ENCODE measurements around the gene TCAF1. TPM values are rescaled to one million over a fixed set of nuclear protein-coding genes. Genes with fewer than 3 reads are reported as not detected.

TCAF1 gene
- total RNA-seq, 5 donors from 2014 or later (not counting 1 experiment from before 2014, with no cell fraction given), result 12.9 to 15.0 (median 13.5) TPM

DNA sequence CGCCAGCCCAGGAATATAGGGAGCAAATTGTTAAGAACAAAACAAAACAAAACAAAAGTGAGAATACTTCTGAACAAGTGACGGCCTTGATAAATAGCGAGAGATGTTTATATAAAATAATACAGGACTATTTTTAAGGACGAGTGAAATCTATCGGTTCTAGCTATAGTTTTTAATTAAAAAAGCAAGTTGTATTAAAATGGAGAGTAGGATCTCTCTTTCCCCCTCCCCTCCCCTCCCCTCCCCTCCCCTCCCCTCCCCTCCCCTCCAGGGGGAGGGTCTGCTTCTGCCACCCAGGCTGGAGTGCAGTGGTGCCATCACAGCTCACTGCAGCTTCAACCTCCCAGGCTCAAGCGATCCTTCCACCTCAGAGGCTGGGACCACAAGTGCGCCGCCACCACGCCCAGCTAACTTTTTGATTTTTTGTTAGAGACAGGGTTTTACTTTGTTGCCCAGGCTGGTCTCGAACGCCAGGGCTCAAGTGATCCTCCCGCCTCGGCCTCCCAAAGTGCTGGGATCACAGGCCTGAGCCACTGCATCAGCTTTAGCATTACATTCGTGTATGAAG lies 440 bp upstream of the TCAF1 start:
- Mint-ChIP-seq H3K27me3 (no peaks in the 10 kb centered on the region), H3K4me3 (peak overlapping the region; percentile 82 to 92 (median 89)), H3K36me3 (no peaks in the 10 kb centered on the region), H3K9me3 (no peaks in the 10 kb centered on the region), H3K27ac (peak overlapping the region; percentile 85 to 93), H3K4me1 (peaks cover 31 to 36% (median 34%) of the 10 kb centered on the region in 3 donors)
- no peak for ATAC-seq (replicated peaks in 1 of 4)
- no peaks in the 10 kb centered on the region for H3K36me3 ChIP-seq (ENCODE audit: control insufficient read depth in 2 of 2, extremely low read depth in 1 of 2, insufficient read depth in 1 of 2, low read length in 1 of 2)
- H3K27ac ChIP-seq (ENCODE audit: low read length), result peak overlapping the region; percentile 68
- ChIA-PET CTCF (interaction anchor here (0.5 to 2.0 kb wide), 12 partner anchors 9 to 1600 kb away, joined by 3 to 14 read pairs (median 5); no protein-coding TSS in a partner anchor), POLR2A (interaction anchor here (0.6 to 0.7 kb wide), 5 partner anchors 12 to 1641 kb away, joined by 3 to 13 read pairs (median 4); no protein-coding TSS in a partner anchor)
- no peaks in the 10 kb centered on the region for H3K27me3 ChIP-seq (replicated peaks in 1 of 2; ENCODE audit: control insufficient read depth in 2 of 2, extremely low read depth in 1 of 2, insufficient read depth in 2 of 2, low read length in 1 of 2)
- H3K4me1 ChIP-seq (ENCODE audit: control insufficient read depth in 1 of 2, extremely low read depth in 1 of 2, insufficient read depth in 2 of 2, low read length in 2 of 2), result peaks cover 5 to 14% of the 10 kb centered on the region in 2 experiments
- H3K9me3 ChIP-seq, result no peaks in the 10 kb centered on the region
- peak overlapping the region; percentile 58 to 95 for H3K4me3 ChIP-seq (ENCODE audit: control insufficient read depth in 1 of 2, extremely low read depth in 1 of 2, low read length in 1 of 2)
- DNase-seq, result no peak
- WGBS (ENCODE audit: insufficient coverage), result 94% methylated on average over 3 of the region's 14 CpGs

DNA sequence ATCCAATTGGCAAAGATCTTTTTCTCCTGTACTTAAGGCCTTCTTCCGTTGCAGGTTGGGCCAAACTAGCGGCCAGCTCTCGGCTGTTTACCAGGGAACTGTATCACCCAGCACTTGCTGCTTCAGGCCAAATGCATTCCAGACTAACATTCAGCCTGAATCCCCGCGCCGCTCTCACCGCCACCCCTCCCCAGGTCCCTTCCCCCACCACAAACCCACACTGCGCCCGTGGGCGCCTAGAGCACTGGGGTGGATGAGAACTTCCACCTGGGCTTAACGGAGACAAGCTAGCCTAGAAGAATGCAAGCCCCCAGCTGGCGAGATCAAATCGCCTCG lies 676 bp downstream of the TCAF1 start:
- Histone ChIP-seq H3K4me3 (ENCODE audit: control insufficient read depth in 1 of 2, extremely low read depth in 1 of 2, low read length in 1 of 2) (peak overlapping the region; percentile 58 to 95), H3K4me1 (ENCODE audit: control insufficient read depth in 1 of 2, extremely low read depth in 1 of 2, insufficient read depth in 2 of 2, low read length in 2 of 2) (peaks cover 5 to 14% of the 10 kb centered on the region in 2 experiments), H3K27me3 (replicated peaks in 1 of 2; ENCODE audit: control insufficient read depth in 2 of 2, extremely low read depth in 1 of 2, insufficient read depth in 2 of 2, low read length in 1 of 2) (no peaks in the 10 kb centered on the region), H3K9me3 (no peaks in the 10 kb centered on the region), H3K36me3 (ENCODE audit: control insufficient read depth in 2 of 2, extremely low read depth in 1 of 2, insufficient read depth in 1 of 2, low read length in 1 of 2) (no peaks in the 10 kb centered on the region), H3K27ac (ENCODE audit: low read length) (peak overlapping the region; percentile 68)
- ChIA-PET CTCF (interaction anchor here (0.8 to 2.0 kb wide), 6 partner anchors 8 to 661 kb away, joined by 3 to 14 read pairs (median 5); no protein-coding TSS in a partner anchor), POLR2A (no interaction called here)
- DNase-seq (peak in 2 of 35 experiments; percentile 10 to 22), ATAC-seq (replicated peaks in 1 of 4) (no peak)
- Mint-ChIP-seq H3K4me3 (peak overlapping the region; percentile 82 to 92 (median 89)), H3K4me1 (peaks cover 31 to 38% (median 34%) of the 10 kb centered on the region in 3 donors), H3K9me3 (no peaks in the 10 kb centered on the region), H3K36me3 (no peaks in the 10 kb centered on the region), H3K27me3 (no peaks in the 10 kb centered on the region), H3K27ac (peak overlapping the region; percentile 85 to 93)
- WGBS (ENCODE audit: insufficient coverage), result 10% methylated on average over 14 of the region's 14 CpGs

DNA sequence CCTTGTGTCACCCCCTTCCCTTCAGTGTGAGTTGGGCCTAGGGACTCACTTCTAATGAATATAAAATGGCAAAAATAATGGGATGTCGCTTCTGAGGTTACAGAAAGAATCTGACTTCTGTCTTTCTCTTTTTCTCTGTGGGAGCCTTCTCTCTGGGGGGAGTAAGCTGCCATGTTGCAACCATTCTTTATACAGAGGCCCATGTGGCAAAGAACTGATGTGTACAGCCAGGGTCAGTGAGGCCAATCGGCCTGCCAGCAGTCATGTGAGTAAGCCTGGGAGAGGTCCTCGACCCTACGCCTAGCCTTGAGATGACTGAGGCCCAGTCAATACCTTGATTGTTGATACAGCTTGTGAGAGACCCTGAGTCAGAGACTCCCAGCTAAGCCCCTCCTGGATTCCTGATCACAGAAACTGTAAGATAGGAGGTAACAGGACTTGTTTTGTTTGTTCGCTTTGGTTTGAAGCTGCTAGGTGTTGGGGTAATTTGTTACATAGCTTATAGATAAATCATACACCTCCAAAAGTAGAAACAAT lies 1.7 kb downstream of the TCAF1 start:
- no peaks in the 10 kb centered on the region for H3K36me3 Mint-ChIP-seq
- no peaks in the 10 kb centered on the region for H3K9me3 Mint-ChIP-seq
- H3K36me3 ChIP-seq (ENCODE audit: control insufficient read depth in 2 of 2, extremely low read depth in 1 of 2, insufficient read depth in 1 of 2, low read length in 1 of 2), result no peaks in the 10 kb centered on the region
- no peaks in the 10 kb centered on the region for H3K9me3 ChIP-seq
- peak overlapping the region; percentile 18 to 25 for H3K27ac Mint-ChIP-seq
- peak overlapping the region; percentile 82 to 92 (median 89) for H3K4me3 Mint-ChIP-seq
- no peak overlapping the region for H3K27ac ChIP-seq (ENCODE audit: low read length)
- peaks cover 31 to 39% (median 34%) of the 10 kb centered on the region in 3 donors for H3K4me1 Mint-ChIP-seq
- H3K4me3 ChIP-seq (ENCODE audit: control insufficient read depth in 1 of 2, extremely low read depth in 1 of 2, low read length in 1 of 2), result no peak overlapping the region
- 100% methylated on average over 4 of the region's 5 CpGs for WGBS (ENCODE audit: insufficient coverage)
- ChIA-PET CTCF (interaction anchor here in 1 of 2 donors (1.5 kb wide), 1 partner anchor 13 kb away, joined by 4 read pairs; no protein-coding TSS in a partner anchor), POLR2A (no interaction called here)
- H3K27me3 ChIP-seq (replicated peaks in 1 of 2; ENCODE audit: control insufficient read depth in 2 of 2, extremely low read depth in 1 of 2, insufficient read depth in 2 of 2, low read length in 1 of 2), result no peaks in the 10 kb centered on the region
- no peaks in the 10 kb centered on the region for H3K27me3 Mint-ChIP-seq
- H3K4me1 ChIP-seq (ENCODE audit: control insufficient read depth in 1 of 2, extremely low read depth in 1 of 2, insufficient read depth in 2 of 2, low read length in 2 of 2), result peaks cover 5 to 14% of the 10 kb centered on the region in 2 experiments
- ATAC-seq (replicated peaks in 1 of 4), result no peak
- no peak for DNase-seq

DNA sequence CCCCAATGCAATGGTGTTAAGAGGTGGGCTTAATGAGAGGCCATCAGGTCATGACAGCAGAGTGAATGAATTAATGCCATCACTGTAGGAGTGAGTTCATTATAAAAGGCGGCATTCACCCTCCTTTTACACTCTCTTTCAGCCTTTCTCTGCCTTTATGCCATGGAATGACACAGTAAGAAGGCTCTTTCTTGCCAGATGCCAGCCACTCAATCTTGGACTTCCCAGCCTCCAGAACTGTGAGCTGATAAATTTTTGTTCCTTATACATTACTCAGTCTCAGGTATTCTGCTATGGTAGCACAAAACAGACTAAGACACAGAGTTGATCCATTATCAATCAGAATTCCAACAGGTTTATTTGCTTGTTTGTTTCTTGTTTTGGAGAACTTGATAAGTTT lies 3.2 kb downstream of the TCAF1 start:
- POLR2A ChIA-PET, result no interaction called here
- Histone ChIP-seq H3K27ac (ENCODE audit: low read length) (no peak overlapping the region), H3K4me3 (ENCODE audit: control insufficient read depth in 1 of 2, extremely low read depth in 1 of 2, low read length in 1 of 2) (no peak overlapping the region), H3K9me3 (no peaks in the 10 kb centered on the region), H3K36me3 (ENCODE audit: control insufficient read depth in 2 of 2, extremely low read depth in 1 of 2, insufficient read depth in 1 of 2, low read length in 1 of 2) (no peaks in the 10 kb centered on the region), H3K4me1 (ENCODE audit: control insufficient read depth in 1 of 2, extremely low read depth in 1 of 2, insufficient read depth in 2 of 2, low read length in 2 of 2) (peaks cover 5 to 14% of the 10 kb centered on the region in 2 experiments), H3K27me3 (replicated peaks in 1 of 2; ENCODE audit: control insufficient read depth in 2 of 2, extremely low read depth in 1 of 2, insufficient read depth in 2 of 2, low read length in 1 of 2) (no peaks in the 10 kb centered on the region)
- CTCF ChIA-PET, result no interaction called here
- H3K4me1 Mint-ChIP-seq, result peaks cover 36 to 43% (median 39%) of the 10 kb centered on the region in 3 donors
- no peaks in the 10 kb centered on the region for H3K36me3 Mint-ChIP-seq
- ATAC-seq (replicated peaks in 1 of 4) (no peak), DNase-seq (no peak)
- no peaks in the 10 kb centered on the region for H3K27me3 Mint-ChIP-seq
- H3K4me3 Mint-ChIP-seq, result no peak overlapping the region
- H3K9me3 Mint-ChIP-seq, result no peaks in the 10 kb centered on the region
- no peak overlapping the region for H3K27ac Mint-ChIP-seq
- WGBS (ENCODE audit: insufficient coverage), result no CpG with 5 or more reads among the region's 1 CpG

DNA sequence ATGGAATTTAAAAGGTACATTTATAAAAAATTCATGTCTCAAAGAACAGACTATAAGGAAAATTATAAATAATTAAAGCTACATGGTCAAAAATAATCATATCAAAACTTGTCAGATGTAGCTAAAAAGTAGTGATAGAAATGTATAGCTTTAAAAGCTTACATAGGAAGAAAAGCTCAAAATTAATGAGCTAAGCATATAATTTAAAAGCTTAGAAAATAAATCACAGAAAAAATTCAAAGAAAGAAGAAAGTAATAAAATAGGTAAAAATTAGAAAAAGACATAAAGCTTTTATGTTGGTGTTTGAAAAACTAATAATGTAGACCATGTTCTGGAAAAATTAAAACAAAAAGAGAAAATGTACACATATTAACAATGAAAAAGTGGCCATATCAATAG lies 5.3 kb downstream of the TCAF1 start:
- Mint-ChIP-seq H3K9me3 (peaks cover 0 to under 1% (median under 1%) of the 10 kb centered on the region in 3 donors), H3K4me3 (no peak overlapping the region), H3K27me3 (no peaks in the 10 kb centered on the region), H3K4me1 (peaks cover 29 to 33% (median 29%) of the 10 kb centered on the region in 3 donors), H3K36me3 (peaks cover 1% of the 10 kb centered on the region), H3K27ac (no peak overlapping the region)
- no peak for ATAC-seq (replicated peaks in 1 of 4)
- ChIA-PET CTCF (interaction anchor here (0.5 to 1.0 kb wide), 7 partner anchors 9 to 1426 kb away, joined by 3 to 4 read pairs (median 3); no protein-coding TSS in a partner anchor), POLR2A (interaction anchor here in 1 of 2 donors (0.6 kb wide), 1 partner anchor 9 kb away, joined by 3 read pairs; no protein-coding TSS in a partner anchor)
- no peak overlapping the region for H3K27ac ChIP-seq (ENCODE audit: low read length)
- DNase-seq, result no peak
- no peak overlapping the region for H3K4me3 ChIP-seq (ENCODE audit: control insufficient read depth in 1 of 2, extremely low read depth in 1 of 2, low read length in 1 of 2)
- H3K27me3 ChIP-seq (replicated peaks in 1 of 2; ENCODE audit: control insufficient read depth in 2 of 2, extremely low read depth in 1 of 2, insufficient read depth in 2 of 2, low read length in 1 of 2), result no peaks in the 10 kb centered on the region
- no peaks in the 10 kb centered on the region for H3K9me3 ChIP-seq
- H3K4me1 ChIP-seq (ENCODE audit: control insufficient read depth in 1 of 2, extremely low read depth in 1 of 2, insufficient read depth in 2 of 2, low read length in 2 of 2), result peaks cover 5 to 8% of the 10 kb centered on the region in 2 experiments
- H3K36me3 ChIP-seq (ENCODE audit: control insufficient read depth in 2 of 2, extremely low read depth in 1 of 2, insufficient read depth in 1 of 2, low read length in 1 of 2), result no peaks in the 10 kb centered on the region

DNA sequence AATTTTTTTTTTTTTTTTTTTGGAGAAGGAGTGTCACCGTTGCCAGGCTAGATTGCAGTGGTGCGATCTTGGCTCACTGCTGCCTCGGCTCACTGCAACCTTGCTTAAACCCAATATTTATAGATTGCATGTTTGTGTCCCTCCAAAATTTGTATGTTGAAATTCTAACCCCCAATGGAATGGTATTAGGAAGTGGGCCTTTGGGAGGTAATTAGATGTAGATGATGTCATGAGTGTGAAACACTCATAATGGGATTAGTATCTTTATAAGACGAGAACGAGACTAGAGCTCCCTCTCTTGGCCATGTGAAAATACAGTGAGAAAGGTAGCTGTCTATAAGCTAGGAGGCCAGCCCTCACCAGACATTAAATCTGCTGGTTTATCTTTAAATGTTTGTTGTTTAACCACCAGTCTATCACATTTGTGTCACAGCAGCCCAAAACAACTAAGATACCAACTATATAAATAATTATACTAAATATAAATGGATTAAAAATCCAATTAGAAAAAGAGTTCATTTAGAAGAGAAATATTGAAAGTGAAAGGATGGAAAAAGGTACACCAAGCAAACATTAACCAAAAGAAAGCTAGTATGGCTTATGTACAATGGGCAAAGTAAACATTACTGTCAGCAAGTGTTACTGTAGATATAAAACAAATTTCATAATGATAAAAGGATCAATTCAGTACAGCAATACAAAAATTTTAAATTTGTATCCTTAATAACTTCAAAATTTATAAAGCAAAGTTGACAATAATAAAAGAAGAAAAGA lies 9.3 kb downstream of the TCAF1 start:
- peaks cover 7 to 14% (median 9%) of the 10 kb centered on the region in 3 donors for H3K9me3 Mint-ChIP-seq
- peaks cover 4 to 12% (median 7%) of the 10 kb centered on the region in 3 donors for H3K4me1 Mint-ChIP-seq
- H3K27ac Mint-ChIP-seq, result no peak overlapping the region
- no peak overlapping the region for H3K4me3 Mint-ChIP-seq
- no peaks in the 10 kb centered on the region for H3K9me3 ChIP-seq
- H3K4me1 ChIP-seq (ENCODE audit: control insufficient read depth in 1 of 2, extremely low read depth in 1 of 2, insufficient read depth in 2 of 2, low read length in 2 of 2), result no peaks in the 10 kb centered on the region
- H3K36me3 ChIP-seq (ENCODE audit: control insufficient read depth in 2 of 2, extremely low read depth in 1 of 2, insufficient read depth in 1 of 2, low read length in 1 of 2), result no peaks in the 10 kb centered on the region
- peaks cover 25% of the 10 kb centered on the region for H3K36me3 Mint-ChIP-seq
- DNase-seq (peak in 2 of 35 experiments; percentile 23 to 56), ATAC-seq (replicated peaks in 1 of 4) (peak in 3 of 4 experiments; percentile 45 to 65 (median 65))
- peaks cover 5 to 7% of the 10 kb centered on the region in 2 donors for H3K27me3 Mint-ChIP-seq
- no peak overlapping the region for H3K4me3 ChIP-seq (ENCODE audit: control insufficient read depth in 1 of 2, extremely low read depth in 1 of 2, low read length in 1 of 2)
- POLR2A ChIA-PET, result no interaction called here
- WGBS (ENCODE audit: insufficient coverage), result no CpG with 5 or more reads among the region's 5 CpGs
- no peaks in the 10 kb centered on the region for H3K27me3 ChIP-seq (replicated peaks in 1 of 2; ENCODE audit: control insufficient read depth in 2 of 2, extremely low read depth in 1 of 2, insufficient read depth in 2 of 2, low read length in 1 of 2)
- CTCF ChIA-PET, result interaction anchor here (0.6 to 1.6 kb wide), 7 partner anchors 8 to 235 kb away, joined by 3 to 10 read pairs (median 4); partner anchors contain the start of gene TCAF1 (in 2 of the 2)
- H3K27ac ChIP-seq (ENCODE audit: low read length), result no peak overlapping the region

All from T-cell (primary cell).